DND-41 (cell line): ENCODE data around the gene SKAP1.

Source experiments
- EZH2 ChIP-seq: IDR thresholded peaks from 3 replicates; pipeline ENCODE4 v1.6.1; 2012; ENCODE audit warnings: borderline replicate concordance, low read depth, mild to moderate bottlenecking, moderate library complexity, low read length, inconsistent platforms; ENCODE audit not compliant: severe bottlenecking
- TF ChIP-seq, protein P1 (sequence below): IDR thresholded peaks from 2 replicates; pipeline ENCODE4 v1.5.1; 2012; ENCODE audit warnings: borderline replicate concordance, low read length, moderate library complexity, mild to moderate bottlenecking; ENCODE audit not compliant: poor library complexity, severe bottlenecking; ENCODE audit errors: extremely low read depth

GRCh38 chr17:48352630-48353029 lies 77.4 kb downstream of the SKAP1 start:
- TF ChIP-seq, protein P1, sequence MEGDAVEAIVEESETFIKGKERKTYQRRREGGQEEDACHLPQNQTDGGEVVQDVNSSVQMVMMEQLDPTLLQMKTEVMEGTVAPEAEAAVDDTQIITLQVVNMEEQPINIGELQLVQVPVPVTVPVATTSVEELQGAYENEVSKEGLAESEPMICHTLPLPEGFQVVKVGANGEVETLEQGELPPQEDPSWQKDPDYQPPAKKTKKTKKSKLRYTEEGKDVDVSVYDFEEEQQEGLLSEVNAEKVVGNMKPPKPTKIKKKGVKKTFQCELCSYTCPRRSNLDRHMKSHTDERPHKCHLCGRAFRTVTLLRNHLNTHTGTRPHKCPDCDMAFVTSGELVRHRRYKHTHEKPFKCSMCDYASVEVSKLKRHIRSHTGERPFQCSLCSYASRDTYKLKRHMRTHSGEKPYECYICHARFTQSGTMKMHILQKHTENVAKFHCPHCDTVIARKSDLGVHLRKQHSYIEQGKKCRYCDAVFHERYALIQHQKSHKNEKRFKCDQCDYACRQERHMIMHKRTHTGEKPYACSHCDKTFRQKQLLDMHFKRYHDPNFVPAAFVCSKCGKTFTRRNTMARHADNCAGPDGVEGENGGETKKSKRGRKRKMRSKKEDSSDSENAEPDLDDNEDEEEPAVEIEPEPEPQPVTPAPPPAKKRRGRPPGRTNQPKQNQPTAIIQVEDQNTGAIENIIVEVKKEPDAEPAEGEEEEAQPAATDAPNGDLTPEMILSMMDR = no peak
- no peak for TF ChIP-seq EZH2
